Measurements from ENCODE around the gene SNAP29. TPM values are rescaled to one million over a fixed set of nuclear protein-coding genes. Genes with fewer than 3 reads are reported as not detected.

The SNAP29 gene
- total and polyA plus RNA-seq, 9 of the 15 experiments (the other 6 are each of a cell fraction or from before 2014, with no cell fraction given) = 19.5 to 250 (median 75.9) TPM

DNA sequence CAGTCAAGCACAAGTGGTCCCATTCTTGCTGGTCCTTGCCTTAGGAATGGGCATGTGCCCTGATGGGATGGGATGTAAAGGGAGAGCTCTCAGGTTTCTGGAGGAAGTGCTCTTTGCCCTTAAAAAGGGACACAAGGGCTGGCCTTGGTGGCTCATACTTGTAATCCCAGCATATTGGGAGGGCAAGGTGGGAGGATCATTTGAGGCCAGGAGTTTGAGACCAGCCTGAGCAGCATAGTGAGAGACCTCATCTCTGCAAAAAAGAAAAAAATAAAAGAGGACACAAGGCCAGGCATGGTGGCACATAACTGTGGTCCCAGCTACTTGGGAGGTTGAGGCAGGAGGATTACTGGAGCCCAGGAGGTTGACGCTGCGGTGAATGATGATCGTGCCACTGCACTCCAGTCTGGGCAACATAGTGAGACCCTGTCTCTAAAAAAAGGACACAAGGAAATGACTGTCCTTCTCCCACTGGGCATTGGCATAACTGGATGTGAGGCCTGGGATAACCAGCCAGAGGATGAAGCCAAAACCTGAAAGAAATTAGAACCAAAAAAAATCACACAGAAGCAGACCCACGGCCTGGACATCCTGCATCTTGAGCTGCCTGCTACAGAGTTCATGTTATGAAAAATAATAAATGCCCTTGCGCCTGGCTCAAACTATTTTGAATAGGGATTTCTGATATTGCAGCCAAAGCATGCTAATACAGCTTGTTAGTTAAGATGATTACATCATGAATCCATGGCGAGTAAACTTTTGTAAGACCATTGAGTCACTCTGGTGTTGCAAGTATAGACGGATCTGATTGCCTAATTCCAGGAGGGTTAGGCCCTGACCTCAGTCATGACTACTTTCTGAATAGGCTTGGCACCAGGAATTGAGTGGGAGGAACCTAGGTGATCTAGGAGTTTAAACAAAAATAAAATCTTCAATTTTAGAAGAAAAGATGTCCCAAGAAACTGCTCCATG, 45.5 kb downstream of the SNAP29 start (continued):
- TF ChIP-seq, protein P1, sequence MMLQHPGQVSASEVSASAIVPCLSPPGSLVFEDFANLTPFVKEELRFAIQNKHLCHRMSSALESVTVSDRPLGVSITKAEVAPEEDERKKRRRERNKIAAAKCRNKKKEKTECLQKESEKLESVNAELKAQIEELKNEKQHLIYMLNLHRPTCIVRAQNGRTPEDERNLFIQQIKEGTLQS (IDR thresholded peaks at IDR 0.05) = peak; percentile 99
- TF ChIP-seq, protein P1 (CRISPR knock-in tag; conservative IDR thresholded peaks at IDR 0.05) = peak; percentile 74; the same call in 1 of the 2 replicates
- TF ChIP-seq CREM (IDR thresholded peaks at IDR 0.05; ENCODE audit: low read depth) (peak; percentile 65), HMBOX1 (IDR thresholded peaks at IDR 0.05) (peak; percentile 88), NFE2 (IDR thresholded peaks at IDR 0.05; ENCODE audit: low read depth) (no peak), MAFG (tag; conservative IDR thresholded peaks at IDR 0.05) (0 out of 2 replicates have a peak, but pooled peaks have one; percentile 7), GTF3C2 (IDR thresholded peaks at IDR 0.05; ENCODE audit: borderline replicate concordance, extremely low read depth, insufficient read length) (no peak), NBN (IDR thresholded peaks at IDR 0.05; ENCODE audit: low read depth) (0 out of 2 replicates have a peak, but pooled peaks have one; percentile 11), CREB1 (IDR thresholded peaks at IDR 0.05) (no peak), CREB1 (CRISPR knock-in tag; IDR thresholded peaks at IDR 0.05) (0 out of 2 replicates have a peak, but pooled peaks have one; percentile 34), MAFK (IDR thresholded peaks at IDR 0.05; ENCODE audit: low read length) (peak; percentile 21; the same call in 1 of the 2 replicates), DPF2 (IDR thresholded peaks at IDR 0.05) (peak; percentile 84), SMARCE1 (IDR thresholded peaks at IDR 0.05) (peak; percentile 71; the same call in 1 of the 2 replicates), SMAD4 (CRISPR knock-in tag; conservative IDR thresholded peaks at IDR 0.05) (0 out of 2 replicates have a peak, but pooled peaks have one; percentile 27), ZNF764 (CRISPR knock-in tag; IDR thresholded peaks at IDR 0.05; ENCODE audit: low read depth) (no peak), E2F4 (CRISPR knock-in tag; IDR thresholded peaks at IDR 0.05; ENCODE audit: low read depth) (0 out of 2 replicates have a peak, but pooled peaks have one; percentile 0), CEBPB (tag; IDR thresholded peaks at IDR 0.05) (peak; percentile 100), TRIM24 (IDR thresholded peaks at IDR 0.05) (peak; percentile 98 to 99), FOXK2 (conservative IDR thresholded peaks at IDR 0.05 in 1 of 2, IDR thresholded peaks at IDR 0.05 in 1 of 2; ENCODE audit: low read depth in 2 of 2) (peak; percentile 42 to 50; a peak in 1 of 4 replicates), NR2C2 (CRISPR knock-in tag; IDR thresholded peaks at IDR 0.05) (no peak), NR2C2 (tag; IDR thresholded peaks at IDR 0.05) (peak; percentile 75)
- TF ChIP-seq, protein P2, sequence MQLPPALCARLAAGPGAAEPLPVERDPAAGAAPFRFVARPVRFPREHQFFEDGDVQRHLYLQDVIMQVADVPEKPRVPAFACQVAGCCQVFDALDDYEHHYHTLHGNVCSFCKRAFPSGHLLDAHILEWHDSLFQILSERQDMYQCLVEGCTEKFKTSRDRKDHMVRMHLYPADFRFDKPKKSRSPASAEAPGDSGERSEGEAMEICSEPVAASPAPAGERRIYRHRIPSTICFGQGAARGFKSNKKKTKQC (CRISPR knock-in tag; IDR thresholded peaks at IDR 0.05) = 0 out of 2 replicates have a peak, but pooled peaks have one; percentile 20
